ENCODE results near the gene RAD23A.

Gene RAD23A

DNA sequence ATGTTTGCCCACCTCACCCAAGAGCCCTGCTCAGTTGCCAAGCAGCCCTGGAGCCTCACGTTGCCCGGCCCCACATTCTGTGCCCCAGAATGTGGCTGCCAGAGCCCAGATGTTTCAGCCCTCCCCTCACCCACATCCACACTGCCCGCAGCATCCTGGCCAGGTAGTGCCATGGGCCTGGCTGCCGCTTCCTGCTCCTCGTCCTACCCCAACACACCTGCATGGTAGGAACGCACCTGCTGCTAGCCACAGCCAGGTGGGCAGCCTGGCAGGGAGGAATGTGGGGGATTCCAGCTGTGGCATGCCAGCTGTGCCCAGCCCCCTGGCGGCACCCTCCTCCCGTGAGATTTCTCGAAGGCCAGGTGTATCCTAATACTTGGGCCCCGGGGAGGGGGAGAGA, 42.1 kb downstream of the RAD23A start:
- no peaks in the 10 kb centered on the region for H3K27me3 ChIP-seq (replicated peaks; ENCODE audit: control insufficient read depth, insufficient read depth, low read length)

GRCh38 chr19:12990431-12990830, 44.8 kb downstream of the RAD23A start:
- no peaks in the 10 kb centered on the region; the same call in none of the 2 replicates for H3K27me3 ChIP-seq (replicated peaks; ENCODE audit: control insufficient read depth, insufficient read depth, low read length)
- DNase-seq (ENCODE audit: extremely low read depth, insufficient read length) = no peak

More for the DNA sequence above, 42.1 kb downstream of the RAD23A start:
- no peak for DNase-seq (ENCODE audit: extremely low read depth, insufficient read length)
- TF ChIP-seq, protein P1, sequence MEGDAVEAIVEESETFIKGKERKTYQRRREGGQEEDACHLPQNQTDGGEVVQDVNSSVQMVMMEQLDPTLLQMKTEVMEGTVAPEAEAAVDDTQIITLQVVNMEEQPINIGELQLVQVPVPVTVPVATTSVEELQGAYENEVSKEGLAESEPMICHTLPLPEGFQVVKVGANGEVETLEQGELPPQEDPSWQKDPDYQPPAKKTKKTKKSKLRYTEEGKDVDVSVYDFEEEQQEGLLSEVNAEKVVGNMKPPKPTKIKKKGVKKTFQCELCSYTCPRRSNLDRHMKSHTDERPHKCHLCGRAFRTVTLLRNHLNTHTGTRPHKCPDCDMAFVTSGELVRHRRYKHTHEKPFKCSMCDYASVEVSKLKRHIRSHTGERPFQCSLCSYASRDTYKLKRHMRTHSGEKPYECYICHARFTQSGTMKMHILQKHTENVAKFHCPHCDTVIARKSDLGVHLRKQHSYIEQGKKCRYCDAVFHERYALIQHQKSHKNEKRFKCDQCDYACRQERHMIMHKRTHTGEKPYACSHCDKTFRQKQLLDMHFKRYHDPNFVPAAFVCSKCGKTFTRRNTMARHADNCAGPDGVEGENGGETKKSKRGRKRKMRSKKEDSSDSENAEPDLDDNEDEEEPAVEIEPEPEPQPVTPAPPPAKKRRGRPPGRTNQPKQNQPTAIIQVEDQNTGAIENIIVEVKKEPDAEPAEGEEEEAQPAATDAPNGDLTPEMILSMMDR (IDR thresholded peaks at IDR 0.05; ENCODE audit: insufficient read depth, low read length, poor library complexity, severe bottlenecking) = no peak
- H3K4me3 ChIP-seq (replicated peaks; ENCODE audit: low read depth, low read length) = no peak overlapping the region
- H3K36me3 ChIP-seq (ENCODE audit: control insufficient read depth, insufficient read depth, low read length) = no peaks in the 10 kb centered on the region

DNA sequence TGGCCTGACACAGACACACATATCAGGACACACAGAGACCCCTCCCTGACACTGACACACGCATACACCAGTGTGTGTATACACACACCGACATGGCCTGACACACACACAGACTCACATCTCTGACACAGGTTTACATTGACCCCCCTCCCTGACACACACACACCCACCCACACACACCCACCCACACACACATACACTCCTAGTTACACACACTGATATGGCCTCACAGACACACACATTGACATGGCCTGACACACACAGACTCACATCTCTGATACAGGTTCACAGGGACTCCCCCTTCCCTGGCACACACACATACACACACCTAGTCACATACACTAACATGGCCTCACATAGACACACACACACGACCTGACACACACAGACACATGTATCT, 45.2 kb downstream of the RAD23A start:
- Histone ChIP-seq H3K4me3 (replicated peaks; ENCODE audit: low read depth, low read length) (no peak overlapping the region), H3K36me3 (ENCODE audit: control insufficient read depth, insufficient read depth, low read length) (no peaks in the 10 kb centered on the region), H3K27me3 (replicated peaks; ENCODE audit: control insufficient read depth, insufficient read depth, low read length) (no peaks in the 10 kb centered on the region; the same call in none of the 2 replicates)
- DNase-seq (ENCODE audit: extremely low read depth, insufficient read length) = no peak
- TF ChIP-seq, protein P1 (IDR thresholded peaks at IDR 0.05; ENCODE audit: insufficient read depth, low read length, poor library complexity, severe bottlenecking) = no peak

More at GRCh38 chr19:12990431-12990830, 44.8 kb downstream of the RAD23A start:
- H3K4me3 ChIP-seq (replicated peaks; ENCODE audit: low read depth, low read length) = no peak overlapping the region
- no peaks in the 10 kb centered on the region for H3K36me3 ChIP-seq (ENCODE audit: control insufficient read depth, insufficient read depth, low read length)
- TF ChIP-seq, protein P1 (IDR thresholded peaks at IDR 0.05; ENCODE audit: insufficient read depth, low read length, poor library complexity, severe bottlenecking) = no peak

GRCh38 chr19:12991296-12991695, 45.6 kb downstream of the RAD23A start:
- TF ChIP-seq, protein P1 (IDR thresholded peaks at IDR 0.05; ENCODE audit: insufficient read depth, low read length, poor library complexity, severe bottlenecking) = no peak
- no peaks in the 10 kb centered on the region for H3K36me3 ChIP-seq (ENCODE audit: control insufficient read depth, insufficient read depth, low read length)
- DNase-seq (ENCODE audit: extremely low read depth, insufficient read length) = no peak
- H3K4me3 ChIP-seq (replicated peaks; ENCODE audit: low read depth, low read length) = no peak overlapping the region
- H3K27me3 ChIP-seq (replicated peaks; ENCODE audit: control insufficient read depth, insufficient read depth, low read length) = no peaks in the 10 kb centered on the region; the same call in none of the 2 replicates

DNA sequence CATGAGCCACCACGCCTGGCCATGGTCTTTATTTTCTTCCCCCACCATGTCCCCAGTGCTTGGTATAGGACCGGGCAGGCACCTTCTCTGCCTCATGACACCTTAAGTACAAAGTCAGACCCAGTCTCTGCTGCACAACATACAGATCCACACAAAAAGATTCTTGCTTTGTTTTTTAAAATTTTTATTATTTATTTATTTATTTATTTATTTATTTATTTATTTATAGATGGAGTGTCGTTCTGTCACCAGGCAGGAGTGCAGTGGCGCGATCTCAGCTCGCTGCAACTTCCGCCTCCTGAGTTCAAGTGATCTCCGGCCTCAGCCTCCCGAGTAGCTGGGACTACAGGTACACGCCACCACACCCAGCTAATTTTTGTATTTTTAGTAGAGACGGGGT, 47.1 kb downstream of the RAD23A start:
- H3K36me3 ChIP-seq (ENCODE audit: control insufficient read depth, insufficient read depth, low read length) = no peaks in the 10 kb centered on the region
- H3K4me3 ChIP-seq (replicated peaks; ENCODE audit: low read depth, low read length) = no peak overlapping the region
- H3K27me3 ChIP-seq (replicated peaks; ENCODE audit: control insufficient read depth, insufficient read depth, low read length) = no peaks in the 10 kb centered on the region; the same call in none of the 2 replicates
- DNase-seq (ENCODE audit: extremely low read depth, insufficient read length) = no peak
- TF ChIP-seq, protein P1 (IDR thresholded peaks at IDR 0.05; ENCODE audit: insufficient read depth, low read length, poor library complexity, severe bottlenecking) = no peak

GRCh38 chr19:12993562-12993961, 47.9 kb downstream of the RAD23A start:
- no peak overlapping the region for H3K4me3 ChIP-seq (replicated peaks; ENCODE audit: low read depth, low read length)
- TF ChIP-seq, protein P1 (IDR thresholded peaks at IDR 0.05; ENCODE audit: insufficient read depth, low read length, poor library complexity, severe bottlenecking) = no peak
- H3K36me3 ChIP-seq (ENCODE audit: control insufficient read depth, insufficient read depth, low read length) = no peaks in the 10 kb centered on the region
- DNase-seq (ENCODE audit: extremely low read depth, insufficient read length) = no peak
- H3K27me3 ChIP-seq (replicated peaks; ENCODE audit: control insufficient read depth, insufficient read depth, low read length) = no peaks in the 10 kb centered on the region; the same call in none of the 2 replicates
